HG02970 (cell line): ENCODE data around the gene CEP192.
A peak's percentile ranks its signal among the peaks of the same experiment; 100 is the strongest.

Source experiments
- ATAC-seq: cut with Tn5 transposase; IDR thresholded peaks from one replicate; pipeline ENCODE4 v1.9.1; 2021; ENCODE audit warnings: mild to moderate bottlenecking, moderate library complexity, moderate number of reproducible peaks; ENCODE audit not compliant: unreplicated experiment, low FRiP score

CEP192 gene

GRCh38 chr18:13136056-13136903 is 145.1 kb downstream of the CEP192 start:
- no peak for ATAC-seq

- peak; percentile 30 for ATAC-seq
Observed at GRCh38 chr18:13136904-13137669, 145.9 kb downstream of the CEP192 start.

DNA sequence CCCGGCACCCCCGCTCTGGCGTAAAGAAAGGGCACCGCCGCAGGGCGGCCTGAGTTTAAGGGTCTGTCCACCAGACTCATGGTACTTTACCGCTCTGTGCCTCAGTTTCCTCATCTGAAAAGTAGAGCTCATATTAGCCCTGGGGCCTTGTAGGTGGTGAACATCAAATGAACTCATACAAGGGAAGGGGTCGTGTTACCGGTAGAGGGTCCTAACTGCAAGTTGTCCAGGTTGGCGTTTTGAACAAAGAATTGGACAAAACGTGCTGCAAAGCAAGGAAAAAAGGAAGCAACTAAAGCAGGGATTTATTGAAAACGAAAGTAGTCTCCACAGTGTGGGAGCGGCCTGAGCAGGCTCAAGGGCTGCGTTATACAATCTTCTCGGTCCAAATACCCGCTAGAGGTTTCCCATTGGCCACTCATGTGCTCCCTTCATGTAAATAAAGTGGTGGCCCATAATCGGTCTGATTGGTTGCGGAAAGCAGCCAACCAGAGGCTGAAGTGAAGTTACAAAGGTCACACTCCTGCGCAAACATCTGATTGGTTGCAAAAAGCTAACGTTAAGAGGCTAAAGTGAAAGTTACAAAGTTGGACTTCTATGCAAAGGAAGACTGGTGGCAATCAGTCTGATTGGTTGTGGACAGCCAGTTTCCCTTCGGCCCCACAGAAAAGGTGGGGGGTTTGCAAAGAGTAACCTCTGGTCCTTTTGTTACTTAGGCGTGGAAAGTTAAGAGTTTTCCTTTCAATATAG is 146.7 kb downstream of the CEP192 start:
- peak; percentile 67 for ATAC-seq

DNA sequence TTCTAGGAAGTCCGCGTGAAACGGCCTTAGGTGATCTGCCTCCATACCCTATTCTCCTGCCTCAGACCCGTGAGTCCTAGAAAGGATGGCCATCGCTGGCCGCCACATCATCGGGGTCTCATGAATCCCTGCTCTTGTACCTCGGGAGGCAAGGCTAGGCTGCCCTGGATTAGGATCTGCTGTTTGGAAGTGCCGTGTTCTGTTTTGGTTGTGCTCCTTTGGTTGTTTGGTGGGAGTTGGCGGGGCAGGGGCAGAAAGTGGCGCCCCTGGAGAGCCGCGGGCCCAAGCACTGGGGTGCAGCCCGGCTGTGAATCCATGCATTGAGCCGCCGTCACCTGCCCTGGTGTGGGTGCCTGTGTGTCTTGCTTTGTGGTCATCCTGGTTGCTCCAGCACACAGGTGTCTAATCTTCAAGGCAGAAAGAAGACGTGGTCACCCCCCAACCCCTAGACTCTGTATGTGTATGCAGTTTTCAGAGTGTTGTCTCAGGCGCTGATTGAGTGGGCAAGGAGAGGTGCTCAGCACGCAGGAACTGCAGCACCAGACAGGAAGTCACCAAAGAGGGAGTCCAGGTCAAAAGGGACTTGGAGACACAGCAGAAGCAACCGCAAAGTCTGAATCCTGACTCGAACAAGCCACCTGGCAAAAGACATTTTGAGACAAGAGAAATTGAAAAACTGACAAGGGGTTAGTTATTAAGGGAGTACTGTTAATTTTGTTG is 147.4 kb downstream of the CEP192 start:
- no peak for ATAC-seq

DNA sequence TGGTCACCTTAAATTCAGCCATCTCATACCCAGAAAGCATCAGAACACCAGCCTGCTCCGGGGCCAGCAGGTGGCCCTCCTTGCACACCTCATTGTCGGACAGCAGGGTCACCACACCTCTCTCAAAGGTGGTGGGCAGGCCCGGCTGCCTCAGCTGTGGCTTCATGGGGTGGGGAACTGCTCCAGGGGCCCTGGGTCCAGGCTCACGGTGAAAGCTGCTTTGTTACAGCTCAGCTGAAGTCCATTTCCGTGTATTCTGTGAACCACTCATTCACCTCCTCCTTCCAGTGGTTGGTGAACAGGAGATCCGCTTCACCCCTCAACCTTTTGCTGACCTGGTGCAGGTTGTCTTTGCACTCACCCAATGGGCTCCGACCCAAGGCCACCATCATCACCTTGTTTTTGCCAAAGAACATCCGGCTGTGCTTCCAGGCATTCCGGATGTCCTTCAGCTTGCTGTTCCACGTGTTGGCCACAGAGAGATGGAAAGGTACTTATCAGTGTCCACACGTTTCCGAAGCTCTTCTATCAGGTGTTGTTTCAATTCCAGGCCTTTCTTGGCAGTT is 148.8 kb downstream of the CEP192 start:
- ATAC-seq: no peak

- no peak for ATAC-seq
Observed at GRCh38 chr18:13141209-13141608, 150.0 kb downstream of the CEP192 start.

- no peak for ATAC-seq
Observed at GRCh38 chr18:13145636-13146190, 154.6 kb downstream of the CEP192 start.

- ATAC-seq: no peak
Observed at GRCh38 chr18:13147130-13147529, 156.0 kb downstream of the CEP192 start.

- ATAC-seq: no peak
Observed at GRCh38 chr18:13151656-13152055, 160.5 kb downstream of the CEP192 start.

- no peak for ATAC-seq
Observed at GRCh38 chr18:13158428-13158827, 167.3 kb downstream of the CEP192 start.

- ATAC-seq: no peak
Observed at GRCh38 chr18:13159579-13159978, 168.4 kb downstream of the CEP192 start.

GRCh38 chr18:13161276-13161899 is 170.2 kb downstream of the CEP192 start:
- ATAC-seq: no peak

DNA sequence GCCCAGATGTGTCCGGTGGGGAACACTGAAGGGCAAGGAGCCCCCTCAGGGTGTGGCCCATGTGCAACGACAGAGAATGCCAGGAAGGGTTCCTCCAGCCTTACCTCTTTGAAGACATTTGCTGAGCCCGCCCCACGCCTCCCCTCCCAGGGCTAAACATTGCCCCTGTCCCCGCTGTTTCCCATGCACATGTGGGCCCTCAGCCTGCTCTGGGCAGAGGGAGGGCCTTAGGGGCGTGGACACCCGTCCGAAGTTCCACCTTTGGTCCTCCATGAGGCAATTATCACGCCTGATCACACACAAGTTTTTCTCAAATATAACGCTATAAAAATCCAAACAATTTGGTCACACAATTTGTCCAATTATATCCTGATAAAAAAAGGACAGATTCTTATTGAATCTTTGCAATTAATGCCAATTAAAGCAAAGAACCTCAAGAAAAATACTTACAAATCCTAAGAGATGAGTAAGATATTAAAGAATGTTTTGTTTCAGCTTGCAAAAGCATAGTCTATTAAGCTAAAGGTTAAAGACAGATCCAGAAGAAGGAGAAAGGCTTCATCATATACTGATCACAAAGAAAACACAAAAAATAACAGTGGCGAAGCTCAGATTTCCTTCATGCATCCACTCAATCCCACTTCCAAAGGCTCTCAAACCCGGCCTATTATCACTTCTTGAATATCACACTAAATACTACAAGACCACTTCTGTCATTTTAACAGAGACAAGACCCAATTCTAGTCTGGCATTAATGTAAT is 172.2 kb downstream of the CEP192 start:
- ATAC-seq: no peak

DNA sequence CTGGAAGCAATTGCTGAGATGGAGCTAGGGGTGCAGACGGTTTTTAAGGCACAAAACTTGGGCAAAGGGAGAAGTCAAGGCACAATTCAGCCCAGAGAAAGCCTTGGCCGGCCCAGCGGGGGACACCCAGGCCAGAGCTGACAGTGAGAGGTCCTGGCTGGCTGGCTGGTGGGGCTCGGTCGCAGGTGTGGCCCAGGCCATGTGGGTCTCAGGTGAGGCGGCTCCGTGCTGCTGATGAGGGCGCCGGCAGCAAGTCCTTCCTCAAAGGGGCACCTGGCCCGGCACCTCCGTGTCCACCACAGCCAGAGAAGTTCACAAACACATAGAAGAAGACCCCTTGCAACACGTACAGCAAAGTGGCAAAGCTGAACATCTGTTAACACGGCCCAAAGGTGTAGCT is 173.2 kb downstream of the CEP192 start:
- no peak for ATAC-seq

DNA sequence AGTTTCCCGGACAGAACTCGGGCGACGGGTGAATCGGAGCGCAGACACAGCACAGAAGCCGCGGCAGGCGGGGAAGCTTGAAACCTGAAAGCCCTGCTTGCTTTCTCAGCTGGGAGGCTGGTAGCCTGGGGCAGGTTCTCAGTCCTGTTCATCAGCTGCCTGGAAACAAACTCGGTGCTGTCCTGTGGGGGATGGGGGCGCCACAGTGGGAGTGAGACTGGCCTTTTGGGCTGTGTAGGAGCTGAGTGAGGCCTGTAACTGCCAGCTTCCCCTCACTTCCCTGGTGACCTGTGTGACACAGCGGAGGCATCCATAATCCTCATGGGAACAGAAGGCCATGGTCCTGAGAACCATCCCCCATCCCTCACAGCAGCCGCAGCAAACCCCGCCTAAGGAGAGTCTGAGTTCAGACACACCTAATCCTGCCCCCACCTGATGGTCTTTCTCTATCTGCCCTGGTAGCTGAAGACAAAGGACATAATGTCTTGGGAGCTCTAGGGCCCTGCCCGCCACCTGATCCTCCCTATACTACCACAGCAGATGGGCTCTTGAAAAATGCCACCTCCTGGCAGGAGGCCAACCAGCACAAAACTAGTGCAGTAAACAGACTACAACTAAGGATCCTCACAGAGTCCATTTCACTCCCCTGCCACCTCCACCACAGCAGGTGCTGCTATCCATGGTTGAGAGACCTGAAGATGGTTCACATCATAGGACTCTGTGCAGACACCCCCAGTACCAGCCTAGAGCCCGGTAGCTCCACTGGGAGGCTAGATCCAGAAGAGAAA is 174.7 kb downstream of the CEP192 start:
- ATAC-seq: no peak

GRCh38 chr18:13173578-13174145 is 182.5 kb downstream of the CEP192 start:
- ATAC-seq: no peak
